GM12878 (cell line): Measurements from ENCODE around the gene NAGK.
A peak's percentile ranks its signal among the peaks of the same experiment; 100 is the strongest.

ENCODE experiments used
- CHD1 ChIP-seq: IDR thresholded peaks from 2 replicates; pipeline ENCODE4 v1.6.1; 2012; ENCODE audit warnings: low read depth, low read length, improper control_type of control experiment
- CHD2 ChIP-seq: IDR thresholded peaks from 2 replicates; pipeline ENCODE4 v1.6.1; 2011; ENCODE audit warnings: low read depth, low read length, improper control_type of control experiment, borderline replicate concordance
- EED ChIP-seq: sonication (generic); IDR thresholded peaks from 2 replicates; pipeline ENCODE4 v1.6.1; 2016; ENCODE audit warnings: antibody characterized with exemption, low read depth
- EZH2 ChIP-seq: IDR thresholded peaks from 2 replicates; pipeline ENCODE4 v1.6.1; 2012; ENCODE audit warnings: low read depth, mild to moderate bottlenecking, control low read depth, inconsistent platforms, low read length, borderline replicate concordance; ENCODE audit not compliant: control insufficient read depth
- FOS ChIP-seq: IDR thresholded peaks from 3 replicates; pipeline ENCODE4 v1.6.1; 2011; ENCODE audit warnings: borderline replicate concordance; ENCODE audit not compliant: insufficient read length; ENCODE audit errors: extremely low read depth
- IRF4 ChIP-seq: IDR thresholded peaks from 2 replicates; pipeline ENCODE4 v1.6.1; 2011; ENCODE audit warnings: low read depth, low read length
- POLR2A ChIP-seq: IDR thresholded peaks from 2 replicates; pipeline ENCODE4 v1.6.1; 2011; ENCODE audit warnings: low read depth, mild to moderate bottlenecking, low read length
- RAD21 ChIP-seq: IDR thresholded peaks from 2 replicates; pipeline ENCODE4 v1.6.1; 2011; ENCODE audit warnings: mild to moderate bottlenecking, low read depth, low read length, moderate library complexity; ENCODE audit not compliant: insufficient read depth
- SP1 ChIP-seq: IDR thresholded peaks from one replicate; pipeline ENCODE4 v1.6.1; 2011; ENCODE audit warnings: low read depth, low read length
- SUZ12 ChIP-seq: fragments of 200-600 bp; sonication (generic); IDR thresholded peaks from one replicate; pipeline ENCODE4 v1.6.1; 2018; ENCODE audit warnings: antibody characterized with exemption, mild to moderate bottlenecking; ENCODE audit not compliant: unreplicated experiment
- YY1 ChIP-seq: IDR thresholded peaks from 2 replicates; pipeline ENCODE4 v1.6.1; 2011; ENCODE audit warnings: low read depth, mild to moderate bottlenecking, low read length
- TF ChIP-seq, protein P1 (sequence below): fragments of 450-650 bp; IDR thresholded peaks from 2 replicates; pipeline ENCODE4 v1.6.1; 2014; ENCODE audit warnings: mild to moderate bottlenecking
- TF ChIP-seq, protein P2 (sequence below), 3 experiments: IDR thresholded peaks in 2 of 3; conservative IDR thresholded peaks in 1 of 3; 2 replicates each; pipeline ENCODE4 v1.5.1; 2011; ENCODE audit warnings: low read depth in 3 of 3, low read length in 3 of 3, mild to moderate bottlenecking in 3 of 3, control low read depth in 2 of 3, moderate library complexity in 2 of 3, inconsistent platforms in 1 of 3, mixed read lengths in 1 of 3; ENCODE audit not compliant: control insufficient read depth in 2 of 3, insufficient read depth in 1 of 3; ENCODE audit errors: extremely low read depth in 1 of 3
- TF ChIP-seq, protein P3 (sequence below): IDR thresholded peaks from 2 replicates; pipeline ENCODE4 v1.6.1; 2011; ENCODE audit warnings: low read depth, mild to moderate bottlenecking, low read length, moderate library complexity, borderline replicate concordance; ENCODE audit errors: extremely low read depth

DNA sequence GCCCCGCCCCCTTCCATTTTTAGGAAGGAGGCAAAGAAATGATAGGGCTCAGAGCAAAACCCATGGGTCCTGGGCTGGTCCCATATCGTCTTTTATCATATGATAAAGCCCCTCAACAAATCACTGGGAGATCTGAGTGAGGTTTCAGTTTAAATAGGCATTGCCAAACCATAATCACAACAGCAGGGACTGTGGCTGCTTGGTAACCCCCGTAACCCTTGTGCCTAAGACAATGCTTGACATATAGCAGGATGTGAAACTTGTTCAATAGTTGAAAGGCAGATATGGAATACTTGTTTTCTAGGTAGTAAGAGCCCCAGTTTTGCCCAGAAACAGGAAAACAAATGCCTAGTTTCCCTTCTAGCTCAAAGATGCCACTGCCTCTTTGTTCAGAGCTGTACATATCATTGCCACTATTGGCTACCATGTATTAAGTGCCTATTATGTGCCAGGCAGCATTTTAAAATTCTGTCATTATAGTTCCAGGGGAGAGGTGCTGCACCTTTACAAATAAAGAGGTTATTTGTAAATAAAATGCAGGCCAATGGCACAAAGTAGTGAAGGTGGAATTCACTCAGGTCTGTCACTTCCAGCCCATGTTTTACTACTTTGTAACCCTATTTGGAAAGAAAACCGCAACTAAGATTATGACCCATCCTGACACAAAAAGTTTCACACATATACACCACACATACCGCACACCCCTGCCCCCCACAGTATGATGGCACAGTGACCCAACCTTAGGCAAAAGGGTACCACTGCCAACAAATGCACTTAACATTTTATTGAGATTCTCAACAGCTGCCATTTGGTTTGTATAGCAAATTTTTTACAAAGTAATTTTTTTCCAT, 14.2 kb downstream of the NAGK start:
- TF ChIP-seq RAD21 (no peak), YY1 (no peak), EZH2 (no peak), POLR2A (no peak), CHD1 (no peak), FOS (no peak), SUZ12 (no peak), CHD2 (no peak), EED (peak; percentile 88), SP1 (no peak), IRF4 (peak; percentile 84; the same call in 1 of the 2 replicates)
- TF ChIP-seq, protein P1, sequence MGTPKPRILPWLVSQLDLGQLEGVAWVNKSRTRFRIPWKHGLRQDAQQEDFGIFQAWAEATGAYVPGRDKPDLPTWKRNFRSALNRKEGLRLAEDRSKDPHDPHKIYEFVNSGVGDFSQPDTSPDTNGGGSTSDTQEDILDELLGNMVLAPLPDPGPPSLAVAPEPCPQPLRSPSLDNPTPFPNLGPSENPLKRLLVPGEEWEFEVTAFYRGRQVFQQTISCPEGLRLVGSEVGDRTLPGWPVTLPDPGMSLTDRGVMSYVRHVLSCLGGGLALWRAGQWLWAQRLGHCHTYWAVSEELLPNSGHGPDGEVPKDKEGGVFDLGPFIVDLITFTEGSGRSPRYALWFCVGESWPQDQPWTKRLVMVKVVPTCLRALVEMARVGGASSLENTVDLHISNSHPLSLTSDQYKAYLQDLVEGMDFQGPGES, result no peak
- TF ChIP-seq, protein P2, sequence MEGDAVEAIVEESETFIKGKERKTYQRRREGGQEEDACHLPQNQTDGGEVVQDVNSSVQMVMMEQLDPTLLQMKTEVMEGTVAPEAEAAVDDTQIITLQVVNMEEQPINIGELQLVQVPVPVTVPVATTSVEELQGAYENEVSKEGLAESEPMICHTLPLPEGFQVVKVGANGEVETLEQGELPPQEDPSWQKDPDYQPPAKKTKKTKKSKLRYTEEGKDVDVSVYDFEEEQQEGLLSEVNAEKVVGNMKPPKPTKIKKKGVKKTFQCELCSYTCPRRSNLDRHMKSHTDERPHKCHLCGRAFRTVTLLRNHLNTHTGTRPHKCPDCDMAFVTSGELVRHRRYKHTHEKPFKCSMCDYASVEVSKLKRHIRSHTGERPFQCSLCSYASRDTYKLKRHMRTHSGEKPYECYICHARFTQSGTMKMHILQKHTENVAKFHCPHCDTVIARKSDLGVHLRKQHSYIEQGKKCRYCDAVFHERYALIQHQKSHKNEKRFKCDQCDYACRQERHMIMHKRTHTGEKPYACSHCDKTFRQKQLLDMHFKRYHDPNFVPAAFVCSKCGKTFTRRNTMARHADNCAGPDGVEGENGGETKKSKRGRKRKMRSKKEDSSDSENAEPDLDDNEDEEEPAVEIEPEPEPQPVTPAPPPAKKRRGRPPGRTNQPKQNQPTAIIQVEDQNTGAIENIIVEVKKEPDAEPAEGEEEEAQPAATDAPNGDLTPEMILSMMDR (IDR thresholded peaks at IDR 0.05 in 2 of 3, conservative IDR thresholded peaks at IDR 0.05 in 1 of 3; ENCODE audit: control insufficient read depth in 2 of 3, extremely low read depth in 1 of 3, insufficient read depth in 1 of 3, low read depth in 3 of 3, low read length in 3 of 3), result no peak
- TF ChIP-seq, protein P3, sequence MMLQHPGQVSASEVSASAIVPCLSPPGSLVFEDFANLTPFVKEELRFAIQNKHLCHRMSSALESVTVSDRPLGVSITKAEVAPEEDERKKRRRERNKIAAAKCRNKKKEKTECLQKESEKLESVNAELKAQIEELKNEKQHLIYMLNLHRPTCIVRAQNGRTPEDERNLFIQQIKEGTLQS, result no peak
